NCI-H1105 treated with DMSO at 0.1 percent for 48 hours (cell line): Measurements from ENCODE around the gene SPIN1.
"Not testable (repeated sequence)": the region's sequence is repeated elsewhere in the genome, so short reads cannot be mapped to it uniquely, and the experiment has no call there.

Experiments used
- DNase-seq: peaks from one replicate; lab custom pipeline; 2025; lab: John Stamatoyannopoulos, UW

SPIN1 gene

DNA sequence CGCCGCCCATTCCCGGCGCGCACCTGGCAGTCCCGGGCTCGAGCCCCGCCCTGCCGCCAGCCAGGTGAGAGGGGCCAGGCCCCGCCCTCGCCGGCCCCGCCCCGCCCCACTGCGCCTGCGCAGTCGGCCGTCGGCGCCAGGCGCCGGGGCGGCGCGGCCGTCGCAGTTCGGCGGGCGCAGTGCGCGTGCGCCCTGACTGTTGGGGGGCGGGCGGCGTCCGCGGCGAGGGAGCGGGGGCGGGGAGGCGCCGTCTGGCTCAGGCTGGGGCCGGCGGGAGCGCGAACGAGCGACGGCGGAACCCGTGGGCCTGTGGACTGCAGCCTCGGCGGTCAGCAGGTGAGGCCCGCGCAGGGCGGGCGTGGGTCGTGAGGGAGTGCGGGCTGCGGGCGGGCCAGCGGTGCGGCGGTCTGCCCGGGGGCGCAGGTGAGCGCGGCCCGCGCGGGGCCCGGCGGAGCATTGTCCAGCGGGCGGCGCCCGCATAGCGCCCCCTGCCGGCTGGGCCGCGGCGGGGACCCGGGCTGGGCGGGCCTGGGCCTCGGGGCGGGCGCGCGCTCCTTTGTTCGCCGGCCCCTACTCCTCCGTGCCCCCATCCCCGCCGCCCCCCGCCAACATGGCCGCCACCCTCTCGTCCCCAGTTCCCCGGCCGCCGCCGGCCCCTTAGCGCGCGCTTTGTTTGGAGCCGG is at the start of gene SPIN1:
TSS of gene SPIN1 (plus strand) at position 242 of the 683 bp plus-strand sequence. CDS start 38,096 bp downstream, outside the sequence.
- peak; percentile 81 for DNase-seq

DNA sequence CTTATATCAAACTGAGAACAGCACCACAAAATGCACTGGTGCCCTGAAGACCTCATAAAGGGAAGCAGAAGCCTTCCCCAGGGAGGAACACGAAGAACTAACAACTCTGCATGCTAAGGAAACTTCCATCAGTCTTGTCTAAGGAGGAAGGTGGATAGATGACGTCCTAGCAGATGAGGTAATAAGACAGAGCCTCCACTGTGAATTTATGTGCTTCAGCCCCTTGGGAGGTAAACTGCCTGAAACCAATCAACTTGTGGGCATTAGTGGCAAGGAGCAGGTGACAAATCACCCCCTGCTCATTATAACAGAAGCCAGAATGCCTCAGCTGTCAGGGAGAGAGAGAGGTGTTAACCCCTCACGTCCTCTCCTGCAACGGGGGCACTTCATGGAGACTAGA is 48.9 kb upstream of the SPIN1 start:
- no peak for DNase-seq

DNA sequence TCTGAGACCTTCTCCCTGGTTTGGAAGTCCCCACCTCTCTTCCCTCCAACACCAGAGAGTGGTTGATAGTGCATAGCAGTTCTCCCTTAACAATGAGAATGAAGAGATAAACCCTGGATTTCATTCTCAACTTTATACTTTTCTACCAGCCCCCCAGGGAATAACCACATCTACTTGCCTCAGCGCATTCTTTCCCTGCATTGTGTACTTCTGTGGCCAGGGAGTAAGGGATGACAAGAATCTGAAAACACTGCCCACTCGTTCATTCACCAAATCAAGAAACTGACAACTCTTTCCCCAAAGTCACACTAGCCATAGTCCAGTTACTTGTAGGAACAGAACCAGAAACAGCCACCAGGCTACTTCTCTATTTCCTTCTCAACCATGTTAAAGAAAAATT is 46.0 kb upstream of the SPIN1 start:
- DNase-seq: no peak

DNA sequence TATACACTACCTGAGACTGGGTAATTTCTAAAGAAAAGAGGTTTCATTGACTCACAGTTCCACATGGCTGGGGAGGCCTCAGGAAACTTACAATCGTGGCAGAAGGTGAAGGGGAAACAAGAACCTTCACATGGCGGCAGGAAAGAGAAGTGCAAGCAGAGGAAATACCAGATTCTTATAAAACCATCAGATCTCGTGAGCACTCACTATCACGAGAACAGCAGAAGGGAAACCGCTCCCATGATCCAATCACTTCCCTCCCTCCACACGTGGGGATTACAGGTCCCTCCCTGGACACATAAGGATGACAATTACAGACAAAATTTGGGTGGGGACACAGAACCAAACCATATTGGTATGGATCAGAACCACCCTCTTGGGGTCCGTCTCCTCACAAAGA is 44.2 kb upstream of the SPIN1 start:
- no peak for DNase-seq

- not testable (repeated sequence) for DNase-seq
Measured at GRCh38 chr9:88350354-88350753, 37.9 kb upstream of the SPIN1 start.

- no peak for DNase-seq
Measured at GRCh38 chr9:88355166-88355565, 33.1 kb upstream of the SPIN1 start.

- not testable (repeated sequence) for DNase-seq
Measured at GRCh38 chr9:88357250-88357649, 31.0 kb upstream of the SPIN1 start.

- DNase-seq: no peak
Measured at GRCh38 chr9:88358723-88359122, 29.5 kb upstream of the SPIN1 start.

GRCh38 chr9:88359974-88360373 is 28.3 kb upstream of the SPIN1 start:
- no peak for DNase-seq

GRCh38 chr9:88362681-88363080 is 25.6 kb upstream of the SPIN1 start:
- DNase-seq: no peak

DNA sequence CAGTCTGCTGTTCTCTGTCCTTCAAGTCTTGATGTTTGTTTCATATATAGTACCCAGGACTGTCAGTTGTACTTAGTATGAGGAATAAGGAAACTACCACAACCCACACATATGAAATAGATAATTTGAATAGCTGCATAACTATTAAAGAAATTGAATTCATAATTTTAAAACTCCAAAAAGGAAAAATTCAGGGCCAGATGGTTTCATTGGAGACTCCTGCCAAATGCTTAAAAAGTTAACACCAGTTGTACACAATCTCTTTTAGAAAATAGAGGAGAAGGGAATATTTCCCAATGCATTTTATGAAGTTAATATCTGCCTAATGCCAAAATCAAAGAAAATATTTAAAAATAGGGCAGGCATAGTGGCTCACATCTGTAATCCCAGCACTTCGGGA is 24.6 kb upstream of the SPIN1 start:
- no peak for DNase-seq

GRCh38 chr9:88364706-88365105 is 23.5 kb upstream of the SPIN1 start:
- DNase-seq: no peak

DNA sequence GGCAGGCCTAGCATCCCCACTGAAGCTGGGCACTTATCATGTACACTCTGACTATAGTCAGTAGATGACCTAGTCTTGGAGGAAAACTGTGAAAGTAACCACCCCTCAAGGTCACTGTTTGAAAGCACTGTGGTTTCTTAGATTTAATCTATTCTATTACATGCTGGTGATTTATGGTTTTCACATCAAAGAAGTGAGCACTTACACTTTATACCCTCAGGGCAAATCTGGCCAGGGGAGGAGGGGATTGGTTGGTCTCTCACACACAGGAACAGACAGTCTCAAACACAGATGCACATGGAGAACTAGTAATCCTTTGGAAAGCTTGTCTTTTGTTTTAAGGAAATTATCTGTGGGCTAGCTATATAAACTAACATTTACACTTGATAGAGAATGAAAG is 17.9 kb upstream of the SPIN1 start:
- DNase-seq: no peak

DNA sequence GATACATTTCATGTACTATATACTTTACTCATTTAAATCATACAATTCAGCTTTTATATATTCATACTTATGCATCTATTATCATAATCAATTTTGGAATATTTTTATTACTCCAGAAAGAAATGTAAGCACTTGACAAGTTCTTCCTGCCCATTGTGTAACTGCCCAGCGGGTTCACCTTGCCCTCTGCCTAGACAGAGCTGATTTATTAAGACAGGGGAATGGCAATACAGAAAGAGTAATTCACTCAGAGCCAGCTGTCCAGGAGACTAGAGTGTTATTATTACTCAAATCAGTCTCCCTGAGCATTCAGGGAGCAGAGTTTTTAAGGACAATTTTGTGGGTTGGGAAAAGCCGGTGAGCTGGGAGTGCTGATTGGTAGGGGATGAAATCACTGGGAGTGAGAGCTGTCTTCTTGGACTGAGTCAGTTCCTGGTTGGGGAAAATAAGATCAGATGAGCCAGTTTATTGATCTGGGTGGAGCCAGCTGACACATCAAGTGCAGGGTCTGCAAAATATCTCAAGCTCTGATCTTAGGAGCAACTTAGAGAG is 16.1 kb upstream of the SPIN1 start:
- DNase-seq: no peak

DNA sequence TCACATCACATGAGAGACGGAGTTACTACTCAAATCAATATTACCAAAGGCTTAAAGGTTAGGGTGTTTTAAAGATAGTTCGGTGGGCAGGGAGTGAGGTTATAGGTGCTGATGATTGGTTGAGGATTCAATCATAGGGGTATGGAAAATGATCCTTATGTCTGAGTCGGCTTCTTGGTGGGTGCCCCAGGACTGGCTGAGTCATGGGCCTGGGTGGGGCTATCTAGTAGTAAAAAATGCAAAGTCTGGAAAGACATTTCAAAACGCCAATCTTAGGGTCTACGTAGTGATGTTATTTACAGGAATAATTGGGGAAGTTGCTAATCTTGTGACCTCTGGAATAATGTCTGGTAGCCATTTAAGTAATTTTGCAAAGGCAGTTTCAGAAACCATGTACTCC is 15.2 kb upstream of the SPIN1 start:
- no peak for DNase-seq

DNA sequence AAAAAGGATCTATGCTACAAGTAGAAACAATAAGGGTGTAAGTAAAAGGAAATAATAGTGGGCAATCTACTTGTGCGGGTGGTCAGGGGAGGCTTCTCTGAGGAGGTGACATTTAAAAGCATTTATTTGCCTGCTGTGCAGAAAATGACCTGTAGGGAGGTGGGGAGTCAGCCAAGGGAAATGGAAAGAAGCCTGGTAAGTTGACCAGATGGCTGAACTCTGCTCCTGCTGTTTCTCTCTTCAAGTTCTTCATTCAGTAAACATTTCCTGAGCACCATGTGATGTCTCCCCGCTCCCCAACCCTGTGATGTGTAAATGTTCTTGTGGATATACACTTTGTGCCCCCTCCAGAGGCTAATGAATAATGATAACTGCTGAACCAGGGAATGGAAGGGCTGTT is 9.9 kb upstream of the SPIN1 start:
- DNase-seq: no peak

DNA sequence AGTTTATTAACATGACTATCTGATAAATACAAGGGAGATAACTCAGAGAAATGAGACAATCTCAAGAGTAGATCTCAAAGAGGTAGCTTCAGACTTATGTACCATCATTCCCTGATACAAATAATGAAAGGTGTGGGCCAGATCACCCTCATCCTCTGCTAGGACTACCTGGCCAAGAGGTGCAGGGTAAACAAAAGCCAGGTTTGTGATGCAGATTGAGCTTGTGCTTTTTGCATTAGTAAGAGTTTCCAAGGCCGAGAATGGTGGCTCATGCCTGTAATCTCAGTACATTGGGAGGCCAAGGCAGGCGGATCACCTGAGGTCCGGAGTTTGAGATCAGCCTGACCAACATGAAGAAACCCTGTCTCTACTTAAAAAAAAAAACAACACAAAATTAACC is 8.9 kb upstream of the SPIN1 start:
- no peak for DNase-seq

DNA sequence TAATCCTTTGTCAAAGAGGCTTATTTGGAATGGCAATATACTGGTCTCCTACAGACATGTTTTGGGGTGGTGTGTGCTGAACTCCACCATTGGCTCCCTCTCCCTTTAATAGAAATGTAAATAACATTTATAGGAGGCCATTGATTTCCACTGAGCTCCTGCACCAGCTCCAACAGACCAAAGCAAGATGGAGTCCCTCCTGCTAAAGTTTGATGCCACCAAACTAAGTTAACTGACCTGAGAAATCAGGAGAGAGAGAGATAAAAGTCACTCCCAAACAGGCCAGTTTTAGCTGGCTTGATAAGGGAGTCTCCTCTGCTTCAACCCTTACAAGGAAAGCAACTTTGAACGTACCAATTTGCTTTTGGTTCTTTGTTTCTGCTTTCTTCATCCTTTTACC is 8.1 kb upstream of the SPIN1 start:
- DNase-seq: no peak

- not testable (repeated sequence) for DNase-seq
Measured at GRCh38 chr9:88381322-88381721, 6.9 kb upstream of the SPIN1 start.

- DNase-seq: no peak
Measured at GRCh38 chr9:88383176-88383575, 5.1 kb upstream of the SPIN1 start.

DNA sequence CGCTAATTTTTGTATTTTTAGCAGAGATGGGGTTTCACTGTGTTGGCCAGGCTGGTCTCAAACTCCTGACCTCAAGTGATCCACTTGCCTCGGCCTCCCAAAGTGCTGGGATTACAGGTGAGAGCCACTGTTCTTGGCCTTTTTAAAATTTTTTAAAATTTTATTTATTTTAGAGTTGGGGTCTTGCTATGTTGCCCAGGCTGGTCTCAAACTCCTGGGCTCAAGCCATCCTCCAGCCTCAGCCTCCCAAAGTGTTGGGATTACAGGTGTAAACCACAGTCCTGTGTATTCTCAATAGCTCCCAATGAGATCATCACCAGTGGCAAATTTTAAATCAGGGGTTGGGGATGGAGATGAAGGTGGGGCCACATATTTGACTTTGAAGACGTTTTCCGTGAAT is 2.1 kb upstream of the SPIN1 start:
- not testable (repeated sequence) for DNase-seq

GRCh38 chr9:88387036-88387551 is 1.1 kb upstream of the SPIN1 start:
- DNase-seq: peak; percentile 43

DNA sequence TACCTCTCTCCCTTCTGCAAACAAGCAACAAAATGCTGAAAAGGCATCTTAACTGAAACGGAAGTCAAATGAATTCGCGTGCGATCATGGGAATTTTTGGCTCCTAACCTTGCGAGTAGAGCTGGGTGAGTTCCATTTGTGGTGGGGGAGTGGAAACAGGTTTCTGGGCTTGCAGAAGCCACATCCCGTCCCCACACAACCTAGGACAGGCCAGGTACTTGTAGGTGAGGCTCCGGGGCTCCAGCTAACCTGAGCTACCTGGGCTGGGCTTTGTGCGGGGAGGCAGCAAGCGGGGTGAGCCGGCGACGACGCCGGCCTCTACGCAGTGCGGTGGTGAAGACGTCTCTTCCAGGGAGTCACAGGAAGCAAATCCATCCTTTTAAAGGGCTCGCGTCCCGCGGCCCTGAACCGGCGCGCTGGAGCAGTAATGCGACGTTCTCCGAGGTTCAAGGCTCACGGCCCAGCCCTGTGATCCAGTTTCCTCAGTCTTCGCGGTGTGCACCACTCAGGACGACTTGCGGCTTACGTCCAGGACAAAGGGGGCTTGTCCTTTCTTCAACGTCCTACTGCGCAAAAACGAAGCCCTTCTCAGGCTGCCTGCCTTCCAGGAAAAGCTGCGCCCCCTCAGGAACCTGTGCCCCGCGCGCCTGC is 567 bp upstream of the SPIN1 start:
- DNase-seq: peak; percentile 43
